Activated naive CD8-positive, alpha-beta T cell treated with anti-CD3 and anti-CD28 coated beads, Interleukin-2, amount 50 U/mL, for 24 hours (primary cell): ENCODE data around the gene LAMA3.

Experiments used
- ATAC-seq: fragments of 150-1000 bp; cut with Tn5 transposase; one replicate; pipeline ENCODE4 v1.10.0; 2021
- DNase-seq: peaks from one replicate; pipeline ENCODE4 v3.0.0; 2021
- H3K27ac Mint-ChIP-seq: one replicate; pipeline ENCODE4 v1.8.0; 2021; ENCODE audit warnings: mild to moderate bottlenecking, mixed read lengths
- H3K27me3 Mint-ChIP-seq: one replicate; pipeline ENCODE4 v1.8.0; 2021; ENCODE audit warnings: mixed read lengths
- H3K36me3 Mint-ChIP-seq: one replicate; pipeline ENCODE4 v1.8.0; 2021; ENCODE audit warnings: low read depth, mixed read lengths
- H3K4me1 Mint-ChIP-seq: one replicate; pipeline ENCODE4 v1.8.0; 2021; ENCODE audit warnings: mixed read lengths
- H3K4me3 Mint-ChIP-seq: one replicate; pipeline ENCODE4 v1.8.0; 2021; ENCODE audit warnings: mild to moderate bottlenecking, moderate library complexity, mixed read lengths
- H3K9me3 Mint-ChIP-seq: one replicate; pipeline ENCODE4 v1.8.0; 2021; ENCODE audit warnings: mixed read lengths

The LAMA3 gene

DNA sequence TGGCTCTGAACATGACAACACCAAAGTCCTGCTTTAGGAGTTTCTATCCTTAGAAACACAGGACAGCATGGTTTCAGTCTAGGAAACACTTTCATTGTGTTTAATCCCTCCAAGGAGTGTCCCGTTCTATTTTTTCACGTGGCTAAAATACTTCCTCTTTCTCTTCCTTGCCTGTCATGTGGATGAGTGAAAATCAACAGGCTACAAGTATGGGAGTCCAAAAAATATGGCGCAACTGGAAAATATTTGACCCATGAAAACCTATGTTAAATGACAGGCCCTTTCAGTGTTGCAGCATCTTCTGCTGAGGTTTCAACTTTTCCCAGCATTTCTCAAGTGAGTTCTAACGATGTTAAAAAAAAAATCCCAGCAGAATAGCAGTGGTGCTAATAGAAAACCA, 146.3 kb downstream of the LAMA3 start:
- H3K4me1 Mint-ChIP-seq, result peaks cover 8% of the 10 kb centered on the region
- no peak for ATAC-seq
- H3K9me3 Mint-ChIP-seq, result no peaks in the 10 kb centered on the region
- DNase-seq, result no peak
- no peaks in the 10 kb centered on the region for H3K27me3 Mint-ChIP-seq
- H3K36me3 Mint-ChIP-seq, result no peaks in the 10 kb centered on the region
- H3K27ac Mint-ChIP-seq, result no peak overlapping the region
- H3K4me3 Mint-ChIP-seq, result no peak overlapping the region

DNA sequence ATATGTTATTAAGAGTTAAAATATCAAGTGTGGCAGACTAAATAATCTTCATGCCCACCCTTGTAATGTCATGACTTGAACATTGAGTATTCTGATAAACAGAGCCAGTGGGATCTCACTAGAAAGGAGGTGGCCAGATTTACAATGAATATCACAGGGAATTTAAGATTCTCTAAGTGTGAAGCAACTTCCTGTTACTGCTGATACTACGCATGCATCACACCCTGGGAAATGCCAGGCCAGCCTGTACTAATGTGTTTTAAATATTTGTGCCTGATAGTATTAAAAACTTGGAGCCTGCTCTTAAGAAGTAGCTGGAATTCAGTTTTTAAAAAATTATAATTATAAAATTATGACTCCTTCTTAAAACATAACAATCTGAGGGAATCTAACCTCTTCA, 148.3 kb downstream of the LAMA3 start:
- no peaks in the 10 kb centered on the region for H3K9me3 Mint-ChIP-seq
- DNase-seq (no peak), ATAC-seq (no peak)
- H3K36me3 Mint-ChIP-seq, result no peaks in the 10 kb centered on the region
- H3K27me3 Mint-ChIP-seq, result no peaks in the 10 kb centered on the region
- H3K27ac Mint-ChIP-seq, result no peak overlapping the region
- no peak overlapping the region for H3K4me3 Mint-ChIP-seq
- H3K4me1 Mint-ChIP-seq, result peaks cover 8% of the 10 kb centered on the region

DNA sequence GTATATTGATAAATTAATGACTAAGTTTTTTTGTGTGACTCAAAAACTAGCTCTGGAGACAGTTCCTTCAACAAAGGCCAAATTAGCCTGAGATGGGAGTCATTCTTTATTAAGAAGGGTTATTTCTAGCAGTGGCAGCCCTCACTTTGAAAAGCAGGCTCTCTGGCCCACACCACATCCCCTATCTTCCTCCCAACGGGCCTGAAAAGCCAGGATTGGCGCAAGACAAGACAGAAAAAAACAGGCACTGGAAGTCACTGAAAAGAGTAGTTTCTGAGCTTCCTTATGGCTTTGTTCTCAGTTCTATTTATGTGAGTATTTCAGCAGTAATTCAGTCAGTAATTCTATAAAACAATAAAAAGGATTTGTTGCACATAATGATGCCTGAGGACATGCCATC, 149.0 kb downstream of the LAMA3 start:
- H3K27me3 Mint-ChIP-seq, result no peaks in the 10 kb centered on the region
- no peaks in the 10 kb centered on the region for H3K9me3 Mint-ChIP-seq
- peaks cover 8% of the 10 kb centered on the region for H3K4me1 Mint-ChIP-seq
- DNase-seq, result no peak
- no peak for ATAC-seq
- H3K4me3 Mint-ChIP-seq, result no peak overlapping the region
- no peak overlapping the region for H3K27ac Mint-ChIP-seq
- no peaks in the 10 kb centered on the region for H3K36me3 Mint-ChIP-seq

DNA sequence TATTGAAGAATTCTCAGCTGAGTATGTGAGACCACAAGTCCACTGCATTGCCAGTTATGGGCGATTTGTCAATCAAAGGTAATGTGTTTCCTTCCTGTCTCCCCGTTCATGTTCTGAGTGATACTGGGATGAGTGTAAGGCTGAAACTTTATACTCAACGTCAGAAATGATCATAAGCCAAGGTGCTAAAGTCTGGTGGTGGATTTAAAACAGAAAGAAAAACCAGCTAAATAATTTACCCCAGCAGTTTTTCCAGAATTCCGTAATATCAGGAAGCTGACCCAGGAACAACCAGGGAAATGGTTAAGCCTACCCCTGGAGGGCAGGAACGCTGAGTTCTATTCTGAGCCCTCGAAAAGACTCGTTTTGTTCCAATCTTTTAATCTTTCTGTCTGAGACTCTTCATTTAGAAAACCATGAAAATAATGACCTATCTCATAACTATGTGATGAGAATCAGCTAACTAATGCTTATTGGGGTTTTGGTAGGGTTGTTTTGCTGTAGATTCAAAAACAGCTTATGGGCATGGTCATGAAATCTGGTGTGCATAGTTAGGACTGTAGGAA, 149.6 kb downstream of the LAMA3 start:
- DNase-seq (no peak), ATAC-seq (peak; percentile 36)
- no peaks in the 10 kb centered on the region for H3K36me3 Mint-ChIP-seq
- no peaks in the 10 kb centered on the region for H3K27me3 Mint-ChIP-seq
- H3K4me1 Mint-ChIP-seq, result peaks cover 8% of the 10 kb centered on the region
- H3K4me3 Mint-ChIP-seq, result no peak overlapping the region
- H3K9me3 Mint-ChIP-seq, result no peaks in the 10 kb centered on the region
- H3K27ac Mint-ChIP-seq, result no peak overlapping the region

GRCh38 chr18:23842305-23842704, 153.1 kb downstream of the LAMA3 start:
- DNase-seq, result no peak
- no peak for ATAC-seq
- H3K4me1 Mint-ChIP-seq, result peaks cover 8% of the 10 kb centered on the region
- no peaks in the 10 kb centered on the region for H3K9me3 Mint-ChIP-seq
- no peak overlapping the region for H3K27ac Mint-ChIP-seq
- no peaks in the 10 kb centered on the region for H3K36me3 Mint-ChIP-seq
- no peaks in the 10 kb centered on the region for H3K27me3 Mint-ChIP-seq
- H3K4me3 Mint-ChIP-seq, result no peak overlapping the region

- H3K4me1 Mint-ChIP-seq, result no peaks in the 10 kb centered on the region
- no peak overlapping the region for H3K27ac Mint-ChIP-seq
- no peaks in the 10 kb centered on the region for H3K27me3 Mint-ChIP-seq
- no peak overlapping the region for H3K4me3 Mint-ChIP-seq
- no peak for DNase-seq
- no peaks in the 10 kb centered on the region for H3K9me3 Mint-ChIP-seq
- no peak for ATAC-seq
- no peaks in the 10 kb centered on the region for H3K36me3 Mint-ChIP-seq
Observed at GRCh38 chr18:23844991-23845680, 155.9 kb downstream of the LAMA3 start.

DNA sequence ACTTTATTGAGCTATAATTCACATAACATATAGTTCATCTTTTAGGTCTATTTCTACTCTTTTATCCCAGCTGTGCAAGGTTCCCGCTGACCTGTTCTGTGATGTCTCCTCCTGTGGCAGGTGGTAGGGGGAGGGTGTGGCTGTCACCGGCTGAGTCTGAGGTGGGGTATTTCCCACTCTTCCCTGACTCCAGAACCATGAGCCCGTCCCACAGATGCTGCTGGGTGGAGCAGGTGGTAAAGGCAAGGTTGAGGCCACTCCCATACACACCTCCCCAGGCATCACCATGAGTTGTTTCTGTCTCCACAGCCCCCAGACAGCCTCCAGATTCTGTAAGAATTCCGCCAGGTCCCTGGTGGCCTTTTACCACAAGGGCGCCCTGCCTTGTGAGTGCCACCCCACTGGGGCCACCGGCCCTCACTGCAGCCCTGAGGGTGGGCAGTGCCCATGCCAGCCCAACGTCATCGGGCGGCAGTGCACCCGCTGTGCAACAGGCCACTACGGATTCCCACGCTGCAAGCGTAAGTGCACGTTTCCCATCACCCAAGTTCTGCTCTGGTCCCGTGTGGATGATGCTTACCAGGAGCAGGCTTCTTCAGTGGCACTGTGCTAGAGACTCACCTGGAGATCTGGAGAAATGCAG, 156.9 kb downstream of the LAMA3 start:
- Mint-ChIP-seq H3K9me3 (no peaks in the 10 kb centered on the region), H3K36me3 (no peaks in the 10 kb centered on the region), H3K4me3 (no peak overlapping the region), H3K4me1 (no peaks in the 10 kb centered on the region), H3K27ac (no peak overlapping the region), H3K27me3 (no peaks in the 10 kb centered on the region)
- ATAC-seq (no peak), DNase-seq (no peak)

GRCh38 chr18:23847321-23847986, 158.2 kb downstream of the LAMA3 start:
- no peak overlapping the region for H3K4me3 Mint-ChIP-seq
- ATAC-seq, result no peak
- no peak overlapping the region for H3K27ac Mint-ChIP-seq
- H3K4me1 Mint-ChIP-seq, result peaks cover 5% of the 10 kb centered on the region
- H3K27me3 Mint-ChIP-seq, result no peaks in the 10 kb centered on the region
- no peaks in the 10 kb centered on the region for H3K36me3 Mint-ChIP-seq
- DNase-seq, result no peak
- H3K9me3 Mint-ChIP-seq, result no peaks in the 10 kb centered on the region

DNA sequence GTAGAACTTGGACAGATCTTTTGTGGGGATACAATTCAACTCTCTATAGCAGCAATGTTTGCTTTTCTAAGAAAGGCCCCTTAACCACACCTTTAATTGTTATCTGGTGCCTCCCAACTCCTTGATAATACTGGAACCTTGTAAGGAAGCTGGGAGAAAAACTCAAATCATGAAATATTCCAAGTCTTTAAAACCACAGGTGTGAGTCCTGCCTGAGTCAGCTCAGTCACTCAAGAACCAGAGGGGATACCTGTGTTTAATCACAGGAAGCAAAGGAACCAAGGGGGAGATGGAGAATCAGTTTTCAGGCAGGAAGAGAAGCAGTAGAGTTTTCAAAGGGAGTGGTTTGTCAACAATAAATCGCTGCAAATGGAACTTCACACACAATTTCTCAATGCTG, 159.9 kb downstream of the LAMA3 start:
- H3K36me3 Mint-ChIP-seq, result no peaks in the 10 kb centered on the region
- no peak for ATAC-seq
- H3K27me3 Mint-ChIP-seq, result no peaks in the 10 kb centered on the region
- no peak for DNase-seq
- H3K27ac Mint-ChIP-seq, result no peak overlapping the region
- peaks cover 10% of the 10 kb centered on the region for H3K4me1 Mint-ChIP-seq
- H3K9me3 Mint-ChIP-seq, result no peaks in the 10 kb centered on the region
- H3K4me3 Mint-ChIP-seq, result no peak overlapping the region

DNA sequence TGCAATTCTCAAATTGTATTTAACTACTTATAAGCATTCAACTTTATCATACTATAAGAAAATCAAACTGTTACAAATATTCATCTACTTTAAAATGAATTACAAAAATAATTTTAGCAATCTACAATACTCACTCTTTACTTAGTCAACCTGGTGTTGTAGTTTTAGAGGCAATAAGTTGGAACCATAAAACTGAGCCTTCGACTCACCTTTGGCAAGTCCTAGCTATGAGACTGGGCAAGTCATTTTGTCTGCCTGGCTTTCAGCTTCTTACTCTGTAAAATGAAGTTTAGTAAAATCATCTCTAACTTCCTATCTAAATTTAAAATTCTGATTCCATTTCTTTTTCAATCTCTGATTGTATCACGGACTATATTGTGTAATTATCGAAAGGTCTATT, 161.0 kb downstream of the LAMA3 start:
- ATAC-seq (no peak), DNase-seq (no peak)
- no peak overlapping the region for H3K27ac Mint-ChIP-seq
- H3K4me3 Mint-ChIP-seq, result no peak overlapping the region
- no peaks in the 10 kb centered on the region for H3K36me3 Mint-ChIP-seq
- H3K4me1 Mint-ChIP-seq, result peaks cover 11% of the 10 kb centered on the region
- no peaks in the 10 kb centered on the region for H3K27me3 Mint-ChIP-seq
- no peaks in the 10 kb centered on the region for H3K9me3 Mint-ChIP-seq

DNA sequence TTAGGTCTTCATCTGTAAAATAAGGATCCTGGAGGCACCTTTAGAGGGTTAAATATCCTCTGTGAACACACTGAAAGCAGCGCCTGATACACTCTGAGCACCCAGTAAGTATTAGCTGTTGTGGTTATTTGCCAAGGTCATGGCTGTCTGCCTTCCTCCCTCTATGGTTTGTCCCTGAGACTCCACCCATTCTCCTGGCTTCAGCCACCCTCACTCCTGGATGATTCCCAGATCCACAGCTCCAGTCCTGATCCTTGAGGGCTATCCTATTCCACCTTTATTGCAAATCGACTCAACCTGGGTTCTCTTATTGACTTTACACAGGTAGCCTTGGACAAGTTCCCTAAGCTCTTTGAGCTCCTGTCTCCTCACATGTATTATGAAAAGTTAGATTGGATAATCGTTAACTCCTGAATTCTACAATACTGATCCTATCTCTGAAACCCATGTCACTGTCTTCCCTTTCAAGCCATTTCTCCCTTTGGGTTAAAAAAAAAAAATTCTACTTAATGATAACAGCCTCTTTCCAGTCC, 162.3 kb downstream of the LAMA3 start:
- H3K27me3 Mint-ChIP-seq, result no peaks in the 10 kb centered on the region
- H3K27ac Mint-ChIP-seq, result no peak overlapping the region
- DNase-seq, result no peak
- ATAC-seq, result no peak
- H3K36me3 Mint-ChIP-seq, result no peaks in the 10 kb centered on the region
- H3K4me3 Mint-ChIP-seq, result no peak overlapping the region
- peaks cover 11% of the 10 kb centered on the region for H3K4me1 Mint-ChIP-seq
- no peaks in the 10 kb centered on the region for H3K9me3 Mint-ChIP-seq

- H3K4me1 Mint-ChIP-seq, result peaks cover 11% of the 10 kb centered on the region
- no peaks in the 10 kb centered on the region for H3K36me3 Mint-ChIP-seq
- H3K27ac Mint-ChIP-seq, result peak overlapping the region; percentile 45
- ATAC-seq (no peak), DNase-seq (no peak)
- H3K9me3 Mint-ChIP-seq, result no peaks in the 10 kb centered on the region
- no peak overlapping the region for H3K4me3 Mint-ChIP-seq
- H3K27me3 Mint-ChIP-seq, result no peaks in the 10 kb centered on the region
Observed at GRCh38 chr18:23852236-23853045, 163.2 kb downstream of the LAMA3 start.

DNA sequence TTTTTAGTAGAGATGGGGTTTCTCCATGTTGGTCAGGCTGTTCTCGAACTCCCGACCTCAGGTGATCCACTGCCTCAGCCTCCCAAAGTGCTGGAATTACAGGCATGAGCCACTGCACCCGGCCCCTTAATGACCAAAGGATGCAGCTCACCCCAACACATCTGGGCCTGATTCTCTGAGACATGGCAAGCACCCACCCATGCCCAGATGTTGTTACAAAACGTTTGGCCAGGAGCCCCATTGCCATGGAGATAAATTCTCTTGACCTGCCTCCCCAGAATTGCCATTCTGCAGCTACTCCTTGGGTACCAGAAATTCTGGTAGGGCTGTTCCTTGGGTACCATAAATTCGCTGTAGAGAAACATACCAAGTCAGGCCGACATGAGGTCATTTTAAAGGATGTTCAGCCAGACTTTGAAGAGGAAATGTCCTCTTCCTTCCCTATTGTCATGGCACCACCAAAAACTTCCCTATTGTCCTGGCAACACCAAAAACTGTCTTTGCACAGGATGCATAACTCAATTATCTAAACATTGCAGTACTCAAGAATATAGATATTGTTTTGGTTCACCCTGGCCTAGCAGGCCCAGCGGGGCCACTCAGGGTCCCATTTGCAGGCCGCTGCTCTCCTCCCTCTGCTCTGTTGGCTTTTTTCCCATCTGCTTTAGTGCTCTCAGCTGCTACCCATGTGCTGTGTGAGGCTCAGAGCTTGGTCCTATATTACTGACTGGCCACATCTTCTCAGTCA, 164.4 kb downstream of the LAMA3 start:
- H3K27me3 Mint-ChIP-seq, result no peaks in the 10 kb centered on the region
- H3K9me3 Mint-ChIP-seq, result no peaks in the 10 kb centered on the region
- H3K36me3 Mint-ChIP-seq, result no peaks in the 10 kb centered on the region
- H3K4me3 Mint-ChIP-seq, result no peak overlapping the region
- DNase-seq (no peak), ATAC-seq (no peak)
- H3K27ac Mint-ChIP-seq, result no peak overlapping the region
- H3K4me1 Mint-ChIP-seq, result peaks cover 11% of the 10 kb centered on the region

GRCh38 chr18:23855721-23856120, 166.5 kb downstream of the LAMA3 start:
- no peak for DNase-seq
- no peak for ATAC-seq
- no peak overlapping the region for H3K4me3 Mint-ChIP-seq
- H3K9me3 Mint-ChIP-seq, result no peaks in the 10 kb centered on the region
- no peak overlapping the region for H3K27ac Mint-ChIP-seq
- no peaks in the 10 kb centered on the region for H3K27me3 Mint-ChIP-seq
- H3K36me3 Mint-ChIP-seq, result no peaks in the 10 kb centered on the region
- peaks cover 14% of the 10 kb centered on the region for H3K4me1 Mint-ChIP-seq
